ENCODE data around the gene MPRIP.

GRCh38 chr17:17021194-17021863 is 20.9 kb upstream of the MPRIP start:
- TF ChIP-seq CTCF (IDR thresholded peaks at IDR 0.05) (no peak), POLR2A (IDR thresholded peaks at IDR 0.05) (peak in 1 of 2 donors; percentile 25)

Measured in Peyer's patch (tissue), 4 donors.